Right ventricle myocardium inferior (tissue), 1 donor: ENCODE results near the gene MALRD1. TPM values are rescaled to one million over a fixed set of nuclear protein-coding genes. Genes with fewer than 3 reads are reported as not detected.
A peak's percentile ranks its signal among the peaks of the same experiment; 100 is the strongest.

ENCODE experiments used
- ATAC-seq: fragments of 200-7000 bp; cut with Tn5 transposase; one replicate; pipeline ENCODE4 v1.9.1; 2020; ENCODE audit warnings: mild to moderate bottlenecking, moderate library complexity
- DNase-seq: peaks from one replicate; pipeline ENCODE4 v3.0.0; 2021; ENCODE audit errors: missing footprints
- intact Hi-C: fragments of 100-400 bp; cut with DNase I; formaldehyde crosslinking; loops from one replicate; pipeline ENCODE4 v1.11.0; 2022
- total RNA-seq: library from RNA; stranded (reverse); fragmentation: NEBNext Ultra II Directional; extraction: Animal tissue kit (Norgen Biotek cat#: 25700); gene quantifications from one replicate; pipeline ENCODE4 v1.2.1, GENCODE V29; 2021
- donor health status: DM: no; HTN: yes; CAD: no; lungs with severe emphysema.

Gene MALRD1
- total RNA-seq, 1 donor from 2014 or later, result 1.1 TPM

- DNase-seq (no peak), ATAC-seq (no peak)
- intact Hi-C loops, result no loop called here
Measured at GRCh38 chr10:19449860-19450259, 401.3 kb downstream of the MALRD1 start.

GRCh38 chr10:19451356-19451755 lies 402.8 kb downstream of the MALRD1 start:
- intact Hi-C loops, result no loop called here
- ATAC-seq, result no peak
- no peak for DNase-seq

GRCh38 chr10:19451937-19452336 lies 403.3 kb downstream of the MALRD1 start:
- DNase-seq (no peak), ATAC-seq (no peak)
- intact Hi-C loops, result no loop called here

DNA sequence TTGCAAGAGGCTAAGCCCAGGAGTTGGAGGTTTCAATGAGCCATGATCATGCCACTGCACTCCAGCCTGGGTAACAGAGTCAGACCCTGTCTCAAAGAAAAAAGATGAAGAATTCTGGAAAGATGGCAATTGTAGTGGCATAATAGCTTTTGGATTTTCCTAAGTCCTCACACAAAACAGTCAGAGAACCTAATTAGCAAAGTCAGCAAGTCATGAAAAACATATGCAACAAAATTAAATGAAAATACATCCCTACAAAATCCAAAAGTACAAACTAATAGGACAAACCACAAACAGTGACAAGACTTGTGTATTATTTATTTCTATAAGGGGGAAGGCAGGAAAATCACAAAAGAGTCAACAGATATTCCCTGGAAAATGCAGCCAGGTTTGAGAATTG lies 405.4 kb downstream of the MALRD1 start:
- DNase-seq (no peak), ATAC-seq (no peak)
- intact Hi-C loops, result no loop called here

- intact Hi-C loops, result no loop called here
- ATAC-seq (no peak), DNase-seq (no peak)
Measured at GRCh38 chr10:19461588-19461987, 413.0 kb downstream of the MALRD1 start.

GRCh38 chr10:19466709-19467108 lies 418.1 kb downstream of the MALRD1 start:
- no peak for ATAC-seq
- intact Hi-C loops, result no loop called here

DNA sequence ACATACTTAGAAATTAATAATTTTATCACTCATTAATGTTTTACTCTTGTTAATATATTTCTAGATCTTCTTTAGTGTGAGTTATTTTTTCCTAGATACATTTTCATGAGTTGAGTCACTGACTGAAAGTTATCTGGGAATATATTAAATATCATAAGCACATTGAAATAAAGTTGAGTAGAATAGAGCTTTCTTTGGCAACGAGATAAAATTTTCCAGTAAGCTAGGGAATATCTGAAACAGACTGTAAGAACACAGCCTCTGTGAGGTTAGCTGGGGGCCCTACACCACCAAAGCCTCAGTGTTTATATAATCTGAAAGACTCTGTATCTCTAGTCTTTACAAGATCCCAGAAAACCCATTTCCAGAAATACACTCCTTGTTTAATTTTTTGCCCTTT lies 419.8 kb downstream of the MALRD1 start:
- DNase-seq (no peak), ATAC-seq (no peak)
- intact Hi-C loops, result no loop called here

More at GRCh38 chr10:19466709-19467108, 418.1 kb downstream of the MALRD1 start:
- DNase-seq, result no peak

- intact Hi-C loops, result no loop called here
- DNase-seq (no peak), ATAC-seq (no peak)
Measured at GRCh38 chr10:19469521-19469920, 420.9 kb downstream of the MALRD1 start.

DNA sequence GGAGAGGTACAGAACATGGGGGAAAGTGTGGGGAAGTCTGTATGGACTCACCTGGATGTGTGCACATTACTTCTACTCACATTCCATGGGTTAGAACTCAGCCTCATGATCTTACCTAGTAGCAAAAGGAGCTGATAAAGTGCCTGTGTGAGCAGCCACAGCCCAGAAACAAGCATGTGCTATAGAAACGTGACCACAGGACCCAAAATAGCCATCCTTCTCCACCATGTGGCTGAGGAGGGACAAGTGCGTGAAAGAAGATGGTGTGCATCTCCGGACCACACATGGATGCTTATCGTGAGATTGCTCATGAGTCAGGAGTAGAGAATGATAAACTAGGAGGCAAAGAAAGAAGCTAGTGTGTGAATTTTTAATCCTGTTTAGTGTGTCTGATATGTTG lies 431.3 kb downstream of the MALRD1 start:
- no peak for DNase-seq
- no peak for ATAC-seq
- intact Hi-C loops, result no loop called here

DNA sequence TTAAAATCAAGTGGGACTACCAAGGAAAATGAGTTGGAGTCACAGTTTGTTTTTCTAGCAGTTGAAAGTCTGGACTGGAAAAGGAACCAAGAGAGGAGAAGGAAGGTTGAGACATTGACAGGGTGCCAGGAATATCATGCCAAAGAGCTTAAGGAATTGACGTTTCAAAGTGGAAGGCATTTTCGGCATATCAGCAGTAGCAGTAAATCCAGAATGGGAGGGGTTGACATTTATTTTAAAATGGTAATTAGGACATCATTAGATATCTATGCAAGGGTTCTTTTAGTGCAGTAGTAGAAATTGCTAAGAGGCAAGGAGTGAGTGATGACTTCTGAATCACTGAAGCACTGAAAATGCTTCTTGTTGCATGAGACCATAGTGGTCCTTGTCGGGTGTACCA lies 431.8 kb downstream of the MALRD1 start:
- intact Hi-C loops, result no loop called here
- no peak for ATAC-seq
- DNase-seq, result no peak

GRCh38 chr10:19483421-19483820 lies 434.8 kb downstream of the MALRD1 start:
- ATAC-seq (no peak), DNase-seq (no peak)
- intact Hi-C loops, result no loop called here

- DNase-seq, result peak; percentile 74
- intact Hi-C loops, result no loop called here
- peak; percentile 75 for ATAC-seq
Measured at GRCh38 chr10:19488592-19489280, 440.1 kb downstream of the MALRD1 start.

DNA sequence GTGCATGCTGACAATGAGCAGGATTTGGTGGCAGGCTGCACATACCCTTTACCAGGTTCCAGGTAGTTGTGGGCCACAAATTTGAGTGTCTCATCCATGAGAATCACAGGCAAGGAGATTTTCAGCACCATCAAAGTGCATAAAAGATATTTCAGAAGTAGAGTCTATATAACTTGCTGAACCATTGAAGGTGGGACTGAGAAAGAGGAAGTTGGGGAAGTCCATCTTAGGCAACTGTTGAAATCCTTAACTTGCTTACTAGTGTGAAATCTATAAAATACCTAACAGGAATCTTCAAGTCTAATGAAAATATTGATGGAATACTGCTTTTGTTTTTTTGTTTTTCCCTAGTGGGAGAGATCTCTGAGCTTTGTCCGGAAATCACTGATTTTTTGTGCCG lies 442.6 kb downstream of the MALRD1 start:
- intact Hi-C loops, result no loop called here
- DNase-seq, result no peak
- no peak for ATAC-seq

DNA sequence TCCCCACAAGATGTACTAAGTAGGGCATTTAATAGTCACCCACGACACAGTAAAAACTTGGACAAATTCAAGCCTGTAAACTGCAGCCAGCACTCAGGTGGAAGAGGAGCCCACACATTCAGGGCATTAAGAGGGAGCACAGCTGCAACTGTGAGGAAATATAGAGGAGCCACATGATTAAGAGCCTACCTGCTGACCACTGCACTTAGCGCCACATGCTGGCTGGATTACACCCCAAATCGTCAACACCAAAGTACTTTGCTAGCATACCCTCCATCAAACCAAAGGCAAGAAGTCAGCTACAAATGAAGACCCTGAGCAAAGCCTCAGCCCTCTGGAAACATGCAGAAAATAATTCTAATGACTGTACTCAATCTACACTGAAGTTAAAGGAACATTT lies 445.3 kb downstream of the MALRD1 start:
- ATAC-seq (no peak), DNase-seq (no peak)
- intact Hi-C loops, result no loop called here

DNA sequence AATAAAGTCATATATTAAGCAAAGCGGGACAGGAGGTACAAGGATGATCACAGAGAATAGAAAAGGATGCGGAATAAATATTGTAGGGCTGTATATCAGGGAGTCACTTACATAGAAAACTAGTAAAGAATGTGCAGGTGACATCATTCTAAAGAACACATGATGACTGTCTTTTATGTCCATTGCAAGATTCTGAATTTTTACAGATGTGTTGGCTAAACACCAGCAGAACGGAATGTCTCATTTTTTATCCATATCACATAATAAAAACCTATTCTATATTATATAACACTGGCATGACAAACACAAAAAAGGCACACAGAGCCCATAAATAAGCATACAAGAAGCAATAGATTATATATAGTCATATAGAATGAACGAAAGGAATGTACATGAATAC lies 448.4 kb downstream of the MALRD1 start:
- intact Hi-C loops, result no loop called here
- ATAC-seq (no peak), DNase-seq (no peak)

GRCh38 chr10:19498393-19499290 lies 450.0 kb downstream of the MALRD1 start:
- no peak for DNase-seq
- intact Hi-C loops, result no loop called here
- ATAC-seq, result no peak

GRCh38 chr10:19499291-19499770 lies 450.7 kb downstream of the MALRD1 start:
- DNase-seq (no peak), ATAC-seq (no peak)
- intact Hi-C loops, result no loop called here

GRCh38 chr10:19500959-19501358 lies 452.4 kb downstream of the MALRD1 start:
- DNase-seq, result no peak
- intact Hi-C loops, result no loop called here
- ATAC-seq, result no peak

GRCh38 chr10:19505320-19506312 lies 457.0 kb downstream of the MALRD1 start:
- ATAC-seq, result no peak
- intact Hi-C loops, result no loop called here

More at GRCh38 chr10:19505320-19506312, 457.0 kb downstream of the MALRD1 start:
- DNase-seq, result no peak
